GM18499 (cell line): ENCODE measurements around the gene ITPK1.
"Not testable (repeated sequence)": the region's sequence is repeated elsewhere in the genome, so short reads cannot be mapped to it uniquely, and the experiment has no call there.

ENCODE experiments used
- ATAC-seq: cut with Tn5 transposase; IDR thresholded peaks from one replicate; pipeline ENCODE4 v1.9.1; 2021; ENCODE audit warnings: moderate number of reproducible peaks; ENCODE audit not compliant: insufficient read depth, unreplicated experiment

ITPK1 gene

GRCh38 chr14:93132472-93133065 is 16.8 kb upstream of the ITPK1 start:
- no peak for ATAC-seq

GRCh38 chr14:93131257-93131820 is 15.6 kb upstream of the ITPK1 start:
- ATAC-seq, result not testable (repeated sequence)

GRCh38 chr14:93128725-93129459 is 13.2 kb upstream of the ITPK1 start:
- no peak for ATAC-seq

GRCh38 chr14:93126111-93126510 is 10.4 kb upstream of the ITPK1 start:
- no peak for ATAC-seq

GRCh38 chr14:93122826-93123225 is 7.1 kb upstream of the ITPK1 start:
- no peak for ATAC-seq

GRCh38 chr14:93121030-93121834 is 5.5 kb upstream of the ITPK1 start:
- no peak for ATAC-seq

- ATAC-seq, result no peak
Measured at GRCh38 chr14:93120517-93120916, 4.8 kb upstream of the ITPK1 start.

- ATAC-seq, result no peak
Measured at GRCh38 chr14:93116676-93117200, 1.0 kb upstream of the ITPK1 start.

- peak; percentile 43 for ATAC-seq
Measured at GRCh38 chr14:93115069-93115820, 480 bp downstream of the ITPK1 start.

GRCh38 chr14:93114713-93115068 is 1.0 kb downstream of the ITPK1 start:
- ATAC-seq, result no peak

GRCh38 chr14:93114068-93114710 is 1.5 kb downstream of the ITPK1 start:
- no peak for ATAC-seq

- ATAC-seq, result no peak
Measured at GRCh38 chr14:93113678-93114067, 2.1 kb downstream of the ITPK1 start.

GRCh38 chr14:93112891-93113677 is 2.6 kb downstream of the ITPK1 start:
- ATAC-seq, result no peak

- ATAC-seq, result not testable (repeated sequence)
Measured at GRCh38 chr14:93111541-93111940, 4.2 kb downstream of the ITPK1 start.

GRCh38 chr14:93110856-93111419 is 4.8 kb downstream of the ITPK1 start:
- no peak for ATAC-seq

GRCh38 chr14:93109572-93110481 is 5.9 kb downstream of the ITPK1 start:
- no peak for ATAC-seq

GRCh38 chr14:93108105-93108504 is 7.6 kb downstream of the ITPK1 start:
- ATAC-seq, result no peak

GRCh38 chr14:93107453-93107852 is 8.3 kb downstream of the ITPK1 start:
- no peak for ATAC-seq
